Gastrocnemius medialis (tissue), 4 donors: Measurements from ENCODE around the gene ENO4. TPM values are rescaled to one million over a fixed set of nuclear protein-coding genes. Genes with fewer than 3 reads are reported as not detected.

Source experiments
- ATAC-seq, 2 donors: fragments of 150-250 bp; one replicate each; pipeline ENCODE4 v1.9.1; 2016
- DNase-seq, 2 donors: peaks; one replicate each; pipeline ENCODE4 v3.0.0-alpha.2; 2019
- H3K27ac ChIP-seq, 4 donors: fragments of 200-600 bp; sonication (generic); 1 replicate in 1 of 4; 2 replicates in 3 of 4; pipeline ENCODE4 v1.5.1; 2016 to 2018; ENCODE audit warnings: mild to moderate bottlenecking in 2 of 4, moderate library complexity in 1 of 4
- H3K27me3 ChIP-seq, 3 donors: fragments of 200-600 bp; sonication (generic) in 2 of 3; 1 replicate in 1 of 3; 2 replicates in 2 of 3; pipeline versions ENCODE4 v1.5.1 to v1.6.0; 2016 to 2019; ENCODE audit warnings: mild to moderate bottlenecking in 1 of 3, moderate library complexity in 1 of 3
- H3K36me3 ChIP-seq, 2 donors: fragments of 200-600 bp; sonication (generic) in 1 of 2; one replicate each; pipeline ENCODE4 v1.5.1; 2017 to 2018
- H3K4me1 ChIP-seq, 2 donors: fragments of 200-600 bp; sonication (generic) in 1 of 2; one replicate each; pipeline ENCODE4 v1.5.1; 2016 to 2017; ENCODE audit warnings: mild to moderate bottlenecking in 2 of 2
- H3K4me3 ChIP-seq, 4 donors: fragments of 200-600 bp; sonication (generic) in 3 of 4; 1 replicate in 1 of 4; 2 replicates in 3 of 4; pipeline ENCODE4 v1.5.1; 2016 to 2019; ENCODE audit warnings: mild to moderate bottlenecking in 2 of 4
- H3K9me3 ChIP-seq, 3 donors: fragments of 200-600 bp; sonication (generic) in 2 of 3; 1 replicate in 1 of 3; 2 replicates in 2 of 3; pipeline ENCODE4 v1.5.1; 2016 to 2019
- CTCF ChIP-seq, 5 experiments: fragments of 450-650 bp in 3 of 5; fragments of 200-600 bp in 2 of 5; sonication (generic) in 2 of 5; IDR thresholded peaks in 4 of 5; conservative IDR thresholded peaks in 1 of 5; 1 replicate in 4 of 5; 2 replicates in 1 of 5; pipeline ENCODE4 v1.5.1; 2016 to 2019; ENCODE audit warnings: antibody characterized with exemption in 5 of 5, mild to moderate bottlenecking in 3 of 5, moderate library complexity in 3 of 5
- POLR2A ChIP-seq, 2 donors: fragments of 450-650 bp; IDR thresholded peaks; one replicate each; pipeline ENCODE4 v1.6.1; 2017; ENCODE audit warnings: antibody characterized with exemption in 2 of 2, mild to moderate bottlenecking in 2 of 2, moderate library complexity in 2 of 2
- in situ Hi-C, 4 donors: fragments of 200-750 bp; cut with MboI; loops; one replicate each; pipeline versions ENCODE4 v1.15.0 to v1.8.0; 2017; ENCODE audit warnings: low sequenced_read_pairs in 4 of 4
- intact Hi-C: fragments of 100-400 bp; cut with DNase I; formaldehyde crosslinking; loops from one replicate; pipeline ENCODE4 v1.15.1; 2023; ENCODE audit warnings: low total_unique reads
- total RNA-seq, 4 donors: library from RNA; depleted of rRNA; stranded (reverse); fragments of >200 nt; gene quantifications; one replicate each; pipeline versions ENCODE4 v1.1.0 to v1.2.3, GENCODE V29; 2016

ENO4 gene
- total RNA-seq, 4 donors from 2014 or later: not detected

- Histone ChIP-seq H3K4me1 (peaks cover 0 to 9% of the 10 kb centered on the region in 2 donors), H3K36me3 (no peaks in the 10 kb centered on the region), H3K27me3 (peaks cover 14 to 18% (median 15%) of the 10 kb centered on the region in 3 donors), H3K9me3 (no peaks in the 10 kb centered on the region), H3K4me3 (no peak overlapping the region), H3K27ac (no peak overlapping the region)
- DNase-seq (no peak), ATAC-seq (no peak)
- TF ChIP-seq POLR2A (IDR thresholded peaks at IDR 0.05) (no peak), CTCF (IDR thresholded peaks at IDR 0.05 in 4 of 5, conservative IDR thresholded peaks at IDR 0.05 in 1 of 5) (no peak)
- intact Hi-C loops (no loop called here), in situ Hi-C loops (no loop called here)
Observed at GRCh38 chr10:116853287-116853686, 4.0 kb downstream of the ENO4 start.

- in situ Hi-C loops: no loop called here
Observed at GRCh38 chr10:116853701-116854100, 4.4 kb downstream of the ENO4 start.

GRCh38 chr10:116857156-116857555, 7.9 kb downstream of the ENO4 start:
- no peak for TF ChIP-seq POLR2A (IDR thresholded peaks at IDR 0.05)
- no peak for TF ChIP-seq CTCF (IDR thresholded peaks at IDR 0.05 in 4 of 5, conservative IDR thresholded peaks at IDR 0.05 in 1 of 5)
- in situ Hi-C loops: no loop called here
- H3K36me3 ChIP-seq: no peaks in the 10 kb centered on the region
- intact Hi-C loops: no loop called here
- H3K27me3 ChIP-seq: peaks cover 0 to 5% (median 0%) of the 10 kb centered on the region in 3 donors
- no peak for ATAC-seq
- H3K27ac ChIP-seq: no peak overlapping the region
- no peak overlapping the region for H3K4me3 ChIP-seq
- no peaks in the 10 kb centered on the region for H3K4me1 ChIP-seq
- DNase-seq: no peak
- H3K9me3 ChIP-seq: no peaks in the 10 kb centered on the region

More at GRCh38 chr10:116853701-116854100, 4.4 kb downstream of the ENO4 start:
- Histone ChIP-seq H3K27me3 (peaks cover 13 to 15% (median 15%) of the 10 kb centered on the region in 3 donors), H3K36me3 (no peaks in the 10 kb centered on the region), H3K27ac (no peak overlapping the region), H3K9me3 (no peaks in the 10 kb centered on the region), H3K4me1 (peaks cover 0 to 9% of the 10 kb centered on the region in 2 donors), H3K4me3 (no peak overlapping the region)
- no peak for ATAC-seq
- intact Hi-C loops: no loop called here
- TF ChIP-seq CTCF (IDR thresholded peaks at IDR 0.05 in 4 of 5, conservative IDR thresholded peaks at IDR 0.05 in 1 of 5) (no peak), POLR2A (IDR thresholded peaks at IDR 0.05) (no peak)
- DNase-seq: no peak

GRCh38 chr10:116861796-116862195, 12.5 kb downstream of the ENO4 start:
- in situ Hi-C loops (no loop called here), intact Hi-C loops (no loop called here)
- no peaks in the 10 kb centered on the region for H3K4me1 ChIP-seq
- H3K4me3 ChIP-seq: no peak overlapping the region
- no peaks in the 10 kb centered on the region for H3K27me3 ChIP-seq
- no peaks in the 10 kb centered on the region for H3K36me3 ChIP-seq
- TF ChIP-seq CTCF (IDR thresholded peaks at IDR 0.05 in 4 of 5, conservative IDR thresholded peaks at IDR 0.05 in 1 of 5) (no peak), POLR2A (IDR thresholded peaks at IDR 0.05) (no peak)
- H3K9me3 ChIP-seq: no peaks in the 10 kb centered on the region
- ATAC-seq: no peak
- no peak overlapping the region for H3K27ac ChIP-seq
- DNase-seq: no peak

GRCh38 chr10:116864436-116864835, 15.1 kb downstream of the ENO4 start:
- no peak for TF ChIP-seq POLR2A (IDR thresholded peaks at IDR 0.05)
- no peak for TF ChIP-seq CTCF (IDR thresholded peaks at IDR 0.05 in 4 of 5, conservative IDR thresholded peaks at IDR 0.05 in 1 of 5)
- no peak for ATAC-seq
- intact Hi-C loops (no loop called here), in situ Hi-C loops (no loop called here)
- no peaks in the 10 kb centered on the region for H3K4me1 ChIP-seq
- H3K9me3 ChIP-seq: no peaks in the 10 kb centered on the region
- H3K36me3 ChIP-seq: no peaks in the 10 kb centered on the region
- no peaks in the 10 kb centered on the region for H3K27me3 ChIP-seq
- H3K27ac ChIP-seq: no peak overlapping the region
- no peak for DNase-seq
- H3K4me3 ChIP-seq: no peak overlapping the region
